IPS-NIHi11 (cell line): ENCODE results near the gene SSC4D.
"Not testable (repeated sequence)": the region's sequence is repeated elsewhere in the genome, so short reads cannot be mapped to it uniquely, and the experiment has no call there.

Source experiments
- DNase-seq: peaks from one replicate; pipeline ENCODE4 v3.0.0; 2012; ENCODE audit warnings: mixed read lengths, low spot score

The SSC4D gene

GRCh38 chr7:76409537-76409936 lies at the start of gene SSC4D:
TSS of gene SSC4D (minus strand) at chr7:76409697. CDS start at chr7:76404439, 5,258 bp downstream.
- DNase-seq: peak; percentile 93

- not testable (repeated sequence) for DNase-seq
Measured at GRCh38 chr7:76458504-76458903, 49.0 kb upstream of the SSC4D start.

GRCh38 chr7:76457017-76457416 lies 47.5 kb upstream of the SSC4D start:
- not testable (repeated sequence) for DNase-seq

- not testable (repeated sequence) for DNase-seq
Measured at GRCh38 chr7:76445577-76446008, 36.1 kb upstream of the SSC4D start.

- DNase-seq: not testable (repeated sequence)
Measured at GRCh38 chr7:76443846-76444245, 34.3 kb upstream of the SSC4D start.

- DNase-seq: not testable (repeated sequence)
Measured at GRCh38 chr7:76442664-76443446, 33.4 kb upstream of the SSC4D start.

- DNase-seq: not testable (repeated sequence)
Measured at GRCh38 chr7:76441792-76442191, 32.3 kb upstream of the SSC4D start.

GRCh38 chr7:76440404-76440803 lies 30.9 kb upstream of the SSC4D start:
- not testable (repeated sequence) for DNase-seq

GRCh38 chr7:76439120-76439888 lies 29.8 kb upstream of the SSC4D start:
- DNase-seq: not testable (repeated sequence)

GRCh38 chr7:76437873-76438272 lies 28.4 kb upstream of the SSC4D start:
- not testable (repeated sequence) for DNase-seq

- DNase-seq: no peak
Measured at GRCh38 chr7:76430836-76431235, 21.3 kb upstream of the SSC4D start.

GRCh38 chr7:76430211-76430610 lies 20.7 kb upstream of the SSC4D start:
- no peak for DNase-seq

GRCh38 chr7:76428868-76429805 lies 19.6 kb upstream of the SSC4D start:
- DNase-seq: no peak

- no peak for DNase-seq
Measured at GRCh38 chr7:76428149-76428823, 18.8 kb upstream of the SSC4D start.

GRCh38 chr7:76427635-76428034 lies 18.1 kb upstream of the SSC4D start:
- no peak for DNase-seq

GRCh38 chr7:76426246-76426645 lies 16.7 kb upstream of the SSC4D start:
- DNase-seq: no peak

GRCh38 chr7:76425558-76425957 lies 16.1 kb upstream of the SSC4D start:
- not testable (repeated sequence) for DNase-seq

GRCh38 chr7:76425156-76425555 lies 15.7 kb upstream of the SSC4D start:
- DNase-seq: no peak

- DNase-seq: no peak
Measured at GRCh38 chr7:76424413-76425111, 15.1 kb upstream of the SSC4D start, which contains the start of gene ZP3. TSS of gene ZP3 (plus strand) at chr7:76424950. CDS start at chr7:76424965, 15 bp downstream.

GRCh38 chr7:76423666-76424412 lies 14.3 kb upstream of the SSC4D start:
- no peak for DNase-seq
